HG02588 (cell line): ENCODE data around the gene SMIM38.
"Not testable (repeated sequence)": the region's sequence is repeated elsewhere in the genome, so short reads cannot be mapped to it uniquely, and the experiment has no call there.

Experiments used
- ATAC-seq: cut with Tn5 transposase; IDR thresholded peaks from one replicate; pipeline ENCODE4 v1.9.1; 2021; ENCODE audit warnings: mild to moderate bottlenecking, moderate library complexity; ENCODE audit not compliant: unreplicated experiment

Gene SMIM38

GRCh38 chr11:69121621-69122325, 34.0 kb upstream of the SMIM38 start:
- no peak for ATAC-seq

GRCh38 chr11:69122326-69122629, 33.5 kb upstream of the SMIM38 start:
- no peak for ATAC-seq

GRCh38 chr11:69122630-69123431, 32.9 kb upstream of the SMIM38 start:
- ATAC-seq = no peak

- ATAC-seq = no peak
These were observed 31.9 kb upstream of the SMIM38 start for GRCh38 chr11:69123593-69124545.

GRCh38 chr11:69125861-69126260, 29.9 kb upstream of the SMIM38 start:
- ATAC-seq = no peak

- ATAC-seq = no peak
These were observed 29.4 kb upstream of the SMIM38 start for GRCh38 chr11:69126286-69126685.

- ATAC-seq = no peak
These were observed 28.5 kb upstream of the SMIM38 start for GRCh38 chr11:69127081-69127850.

- ATAC-seq = no peak
These were observed 27.9 kb upstream of the SMIM38 start for GRCh38 chr11:69127884-69128283.

GRCh38 chr11:69129053-69129452, 26.7 kb upstream of the SMIM38 start:
- no peak for ATAC-seq

GRCh38 chr11:69129647-69130046, 26.1 kb upstream of the SMIM38 start:
- ATAC-seq = no peak

- no peak for ATAC-seq
These were observed 25.1 kb upstream of the SMIM38 start for GRCh38 chr11:69130654-69131053.

GRCh38 chr11:69131121-69131566, 24.6 kb upstream of the SMIM38 start:
- ATAC-seq = no peak

GRCh38 chr11:69131644-69132300, 24.0 kb upstream of the SMIM38 start:
- no peak for ATAC-seq

- no peak for ATAC-seq
These were observed 23.4 kb upstream of the SMIM38 start for GRCh38 chr11:69132301-69132670.

- ATAC-seq = no peak
These were observed 22.5 kb upstream of the SMIM38 start for GRCh38 chr11:69133251-69133650.

GRCh38 chr11:69134182-69134581, 21.6 kb upstream of the SMIM38 start:
- ATAC-seq = not testable (repeated sequence)

- ATAC-seq = no peak
These were observed 20.8 kb upstream of the SMIM38 start for GRCh38 chr11:69134957-69135356.

GRCh38 chr11:69135420-69136363, 20.0 kb upstream of the SMIM38 start:
- ATAC-seq = no peak

- no peak for ATAC-seq
These were observed 19.3 kb upstream of the SMIM38 start for GRCh38 chr11:69136471-69136870.
